MM.1S (cell line): ENCODE results near the gene KRT79.

Experiments
- CTCF ChIP-seq: fragments of 300-600 bp; sonication (generic); IDR thresholded peaks from 2 replicates; pipeline ENCODE4 v1.5.1; 2016; ENCODE audit warnings: antibody characterized with exemption, low read length, mixed read lengths
- EZH2 ChIP-seq: fragments of 300-600 bp; sonication (generic); optimal IDR thresholded peaks from 2 replicates; pipeline ENCODE3; 2017; ENCODE audit warnings: low read depth, mild to moderate bottlenecking, antibody characterized with exemption, low read length, mixed read lengths

GRCh38 chr12:52810554-52810953, 23.6 kb downstream of the KRT79 start:
- no peak for TF ChIP-seq CTCF
- TF ChIP-seq EZH2, result no peak
